ENCODE measurements around the gene DGCR2. TPM values are rescaled to one million over a fixed set of nuclear protein-coding genes. Genes with fewer than 3 reads are reported as not detected.
"Not testable (repeated sequence)": the region's sequence is repeated elsewhere in the genome, so short reads cannot be mapped to it uniquely, and the experiment has no call there.

Gene DGCR2
- total RNA-seq, 1 experiment from 2014 or later = 24.4 TPM

DNA sequence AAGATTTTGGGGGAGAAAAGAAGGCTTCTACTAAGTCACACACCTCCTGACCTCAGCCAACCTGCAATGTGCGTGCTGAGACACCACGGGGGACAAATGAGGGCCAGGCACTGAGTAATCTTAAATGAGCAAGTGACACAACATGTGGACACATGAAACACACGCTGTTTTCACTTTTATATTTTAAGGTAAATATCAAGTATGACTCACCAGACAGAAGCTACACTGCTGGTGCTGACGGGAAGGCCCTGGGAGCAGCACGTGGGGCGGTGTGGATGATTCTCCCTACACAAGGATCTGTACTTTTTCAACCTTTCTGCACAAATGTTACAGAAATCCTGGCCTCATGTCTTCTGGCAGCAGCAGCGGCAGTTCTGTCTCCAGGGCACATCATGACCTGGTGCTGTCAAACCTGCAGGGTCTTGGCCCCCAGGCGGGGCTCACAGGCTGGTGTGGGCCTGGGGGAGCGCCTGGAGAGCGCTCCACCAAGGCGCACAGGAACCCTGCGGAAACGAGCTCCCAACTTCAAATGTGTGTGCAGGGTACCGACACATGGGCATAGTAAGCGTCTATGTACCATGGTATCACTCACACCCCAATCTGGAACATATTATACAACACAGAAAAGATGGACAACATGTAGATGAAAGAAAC, 61.7 kb downstream of the DGCR2 start:
- DNase-seq (ENCODE audit: low read depth) = peak; percentile 33

DNA sequence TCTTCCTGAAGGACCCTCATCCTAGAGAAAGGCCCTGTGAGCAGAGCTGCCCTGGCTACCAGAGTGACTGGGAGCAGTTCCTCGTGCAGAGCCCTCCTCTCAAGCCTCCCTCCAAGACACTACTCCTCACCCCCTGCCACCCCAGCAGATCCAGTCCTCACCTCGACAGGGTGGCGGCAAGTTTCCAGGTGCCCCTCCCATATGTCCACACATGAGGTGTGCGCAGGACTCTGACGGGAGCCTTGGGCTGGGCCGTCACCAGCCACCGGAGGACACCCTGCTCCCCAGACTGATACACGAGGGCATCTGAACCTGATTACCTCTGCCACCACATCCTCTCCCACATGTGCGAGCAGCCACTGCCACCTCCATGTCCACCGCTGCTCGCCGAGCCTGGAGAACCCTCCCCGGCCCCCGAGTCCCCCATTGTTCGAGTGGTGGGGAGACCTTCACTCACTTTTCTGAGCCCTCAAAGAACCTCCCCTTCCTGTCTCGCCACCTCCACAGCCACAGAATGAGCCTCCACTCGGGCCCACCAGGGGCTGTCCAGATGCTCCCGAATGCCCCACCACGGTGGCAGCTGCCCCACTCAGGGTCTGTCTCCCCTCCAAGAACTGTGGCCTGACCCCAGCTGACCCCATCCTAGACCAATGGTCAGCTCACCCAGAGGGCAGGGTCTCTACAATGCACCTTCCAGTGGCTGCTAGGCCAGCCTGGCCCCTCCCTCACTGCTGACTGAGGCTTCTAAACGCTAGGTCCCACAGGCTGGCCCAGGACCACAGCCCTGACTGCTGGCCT, 62.5 kb downstream of the DGCR2 start:
- DNase-seq (ENCODE audit: low read depth) = no peak

DNA sequence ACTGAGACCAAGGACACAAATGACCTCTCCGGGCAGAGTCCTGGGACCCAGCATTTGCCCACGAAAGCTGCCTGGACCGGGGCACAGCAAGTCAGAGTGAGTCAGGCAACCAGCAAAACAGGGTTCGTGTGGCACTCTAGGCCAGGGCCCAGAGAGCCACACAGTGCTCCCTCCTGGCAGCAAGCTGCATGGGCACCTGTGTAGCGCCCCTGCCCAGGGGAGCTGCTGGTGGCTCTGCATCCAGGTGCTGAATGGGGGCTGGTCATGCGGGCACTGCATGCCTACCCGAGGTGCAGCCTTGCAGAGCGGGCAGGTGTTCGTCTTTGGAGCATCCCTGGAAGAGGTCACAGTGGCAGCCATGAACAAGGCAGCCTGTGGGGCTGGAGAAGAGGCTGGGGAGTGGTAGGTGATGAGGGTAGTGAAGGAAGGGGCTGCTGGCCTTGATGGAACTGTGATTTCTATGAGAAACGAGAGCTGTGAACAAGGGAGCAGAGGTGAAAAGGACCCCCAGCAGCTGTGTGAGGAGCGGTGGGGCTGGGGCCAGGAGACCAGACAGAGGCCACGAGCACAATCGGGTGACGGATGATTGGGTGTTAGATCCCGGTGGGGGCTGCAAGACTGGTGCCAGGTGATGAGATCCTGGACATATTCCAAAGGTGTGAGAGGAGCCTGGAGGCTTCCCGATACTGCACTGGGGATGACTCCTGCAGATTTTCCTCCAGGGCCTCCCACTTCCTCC, 63.3 kb downstream of the DGCR2 start:
- DNase-seq (ENCODE audit: low read depth) = no peak

DNA sequence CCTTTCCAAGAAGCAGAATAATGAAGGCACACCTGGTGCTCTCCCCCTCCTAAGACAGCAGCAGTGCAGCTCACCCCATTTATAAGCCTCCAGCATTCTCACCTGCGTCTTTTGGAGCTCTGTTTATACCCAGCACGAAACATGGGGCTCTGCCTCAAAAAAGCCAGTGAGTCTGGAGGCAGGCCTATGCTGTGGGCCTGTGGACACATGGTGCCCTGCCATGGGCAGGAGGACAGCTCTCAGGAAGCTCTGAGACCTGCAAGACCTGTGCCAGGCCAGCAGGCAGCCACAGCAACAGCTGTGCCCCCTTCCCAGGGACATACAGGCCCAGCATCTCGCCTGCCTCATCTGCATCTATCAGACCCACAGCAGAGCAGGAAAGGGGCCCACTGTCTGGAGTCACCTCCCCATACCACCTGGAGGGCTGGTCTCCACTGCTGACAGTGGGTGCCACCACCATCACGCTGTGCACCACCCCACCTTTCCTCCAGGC, 64.2 kb downstream of the DGCR2 start:
- no peak for DNase-seq (ENCODE audit: low read depth)

DNA sequence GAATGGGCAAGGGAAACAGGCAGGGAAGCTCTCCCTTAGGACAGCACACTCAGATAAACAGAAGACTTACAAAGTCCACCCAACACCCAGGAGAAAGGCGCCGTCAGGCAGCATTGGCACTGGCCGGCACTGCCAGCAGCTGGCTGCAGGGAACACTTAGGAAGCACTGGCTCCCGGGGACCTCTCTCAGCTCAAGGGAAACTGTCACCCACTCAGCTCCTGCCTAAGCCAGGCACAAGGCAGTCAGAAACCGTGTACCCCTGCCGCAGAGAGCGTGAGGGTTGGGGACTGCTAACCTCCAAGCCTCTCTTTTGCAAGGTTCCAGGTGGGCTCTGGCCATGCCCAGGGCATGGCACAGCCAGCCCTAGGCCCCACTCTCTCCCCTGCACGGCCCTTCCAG, 64.7 kb downstream of the DGCR2 start:
- no peak for DNase-seq (ENCODE audit: low read depth)

DNA sequence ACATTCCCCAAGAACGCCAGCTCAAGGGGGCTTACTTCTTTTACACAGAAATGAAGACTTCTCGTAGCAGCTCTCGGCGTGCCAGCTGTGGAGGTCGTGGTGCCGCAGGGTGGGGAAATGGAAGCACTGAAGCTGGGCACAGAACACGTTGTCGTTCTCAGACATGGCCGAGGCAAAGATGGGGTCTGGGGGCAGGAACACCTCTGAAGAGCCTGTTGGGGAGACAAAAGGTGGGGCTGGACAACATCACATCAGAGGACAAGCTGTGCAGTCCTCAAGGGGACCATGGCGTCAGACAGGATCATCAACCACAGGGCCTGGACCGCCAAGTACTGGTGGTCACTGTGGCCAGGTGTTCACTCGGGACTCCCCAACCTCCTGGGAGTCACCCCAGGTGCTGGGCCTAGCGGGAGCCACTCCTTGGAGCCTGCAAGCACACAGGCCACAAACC, 65.2 kb downstream of the DGCR2 start:
- no peak for DNase-seq (ENCODE audit: low read depth)

DNA sequence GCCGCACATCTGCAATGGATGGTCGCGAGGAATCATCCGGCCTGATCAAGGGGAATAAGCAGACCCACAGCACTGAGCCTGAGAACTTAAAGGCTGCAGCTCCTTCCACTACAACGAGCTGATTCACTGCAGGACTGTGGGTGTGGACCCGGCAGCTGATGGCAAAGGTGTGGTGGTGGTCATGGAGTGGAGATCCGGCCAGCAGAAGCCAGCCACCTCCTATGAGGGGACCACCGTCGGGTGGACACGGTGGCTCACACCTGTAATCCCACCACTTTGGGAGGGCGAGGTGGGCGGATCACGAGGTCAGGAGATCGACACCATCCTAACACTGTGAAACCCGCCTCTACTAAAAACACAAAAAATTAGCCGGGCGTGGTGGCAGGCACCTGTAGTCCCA, 66.4 kb downstream of the DGCR2 start:
- DNase-seq (ENCODE audit: low read depth) = no peak

DNA sequence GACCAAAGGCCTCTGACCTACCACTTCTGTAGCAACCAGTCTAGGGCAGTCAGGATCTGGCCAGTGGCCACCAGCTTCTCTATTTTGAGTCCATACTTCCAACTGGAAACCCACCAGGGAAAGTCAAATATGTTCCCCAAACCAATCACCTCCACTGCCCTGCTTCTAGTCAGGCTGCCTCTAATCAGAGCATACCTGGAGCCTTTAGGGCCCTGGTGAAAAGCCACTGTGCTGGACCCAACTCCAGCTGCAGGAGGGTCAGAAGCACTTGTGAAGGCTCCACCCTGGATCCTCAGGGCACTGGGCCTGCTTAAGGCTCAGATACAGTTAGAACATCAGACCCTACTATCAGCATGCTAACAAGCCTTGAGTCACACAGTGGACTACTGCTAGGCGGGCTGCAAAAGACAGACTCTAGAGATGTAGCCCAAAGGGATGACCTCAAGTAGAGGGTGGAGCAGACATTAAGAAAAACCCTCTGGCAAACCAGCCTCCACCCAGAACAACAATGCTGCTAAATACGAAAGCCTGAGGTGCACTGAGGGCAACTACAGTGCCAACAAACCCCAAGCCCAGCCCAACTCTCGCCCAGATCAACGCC, 69.2 kb downstream of the DGCR2 start:
- DNase-seq (ENCODE audit: low read depth) = no peak

DNA sequence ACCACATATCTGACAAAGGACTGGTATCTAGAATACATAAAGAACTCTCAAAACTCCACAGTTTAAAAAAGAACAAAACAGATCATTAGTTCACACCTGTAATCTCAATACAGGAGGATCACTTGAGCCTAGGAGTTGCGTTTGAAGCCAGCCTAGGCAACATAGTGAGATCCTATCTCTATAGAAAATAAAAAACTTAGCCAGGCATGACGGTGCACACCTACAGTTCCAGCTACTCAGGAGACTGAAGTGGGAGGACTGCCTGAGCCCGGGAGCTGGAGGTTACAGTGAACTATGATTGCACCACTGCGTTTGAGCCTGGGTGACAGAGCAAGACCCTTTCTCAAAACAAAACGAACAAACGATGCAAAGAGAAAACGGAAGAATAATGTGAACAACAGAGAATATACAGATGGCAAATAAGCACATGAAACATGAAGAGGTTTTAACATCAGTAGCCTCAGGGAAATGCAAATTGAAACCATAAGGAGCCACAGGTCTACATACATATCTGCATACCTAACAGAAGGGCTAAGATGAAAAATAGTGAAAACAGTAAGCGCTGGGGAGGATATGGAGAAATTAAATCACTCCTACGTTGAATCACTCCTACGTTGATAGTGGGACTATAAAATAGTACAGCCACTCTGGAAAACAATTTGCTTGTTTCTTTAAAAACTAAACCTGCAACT, 70.7 kb downstream of the DGCR2 start:
- no peak for DNase-seq (ENCODE audit: low read depth)

DNA sequence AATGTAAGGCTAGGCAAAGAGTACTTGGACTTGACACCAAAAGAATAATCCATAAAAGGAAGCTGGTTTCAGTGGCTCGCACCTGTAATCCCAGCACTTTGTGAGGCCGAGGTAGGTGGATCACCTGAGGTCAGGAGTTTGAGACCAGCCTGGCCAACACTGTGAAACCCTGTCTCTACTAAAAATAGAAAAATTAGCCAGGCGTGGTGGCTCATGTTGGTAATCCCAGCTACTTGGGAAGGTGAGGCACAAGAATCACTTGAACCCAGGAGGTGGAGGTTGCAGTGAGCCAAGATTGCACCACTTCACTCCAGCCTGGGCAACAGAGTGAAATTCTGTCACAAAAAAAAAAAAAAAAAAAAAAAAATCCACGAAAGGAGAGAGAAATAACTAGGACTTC, 71.4 kb downstream of the DGCR2 start:
- DNase-seq (ENCODE audit: low read depth) = not testable (repeated sequence)

DNA sequence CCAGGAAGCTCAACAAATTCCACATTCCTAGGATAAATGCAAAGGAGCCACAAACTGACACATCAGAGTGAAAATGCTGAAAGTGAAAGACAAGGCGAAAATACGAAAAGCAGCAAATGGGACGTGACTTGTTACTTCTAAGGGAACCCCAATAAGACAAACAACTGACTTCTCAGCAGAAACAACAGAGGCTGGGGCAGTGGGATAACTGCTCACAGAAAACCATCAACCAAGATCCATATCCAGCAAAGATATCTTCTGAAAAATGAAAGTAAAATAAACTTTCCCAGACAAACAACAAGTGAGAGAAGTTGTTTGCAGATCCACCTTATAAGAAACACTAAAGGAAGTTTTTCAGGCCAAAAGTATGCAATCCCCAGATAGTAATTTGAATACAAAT, 72.1 kb downstream of the DGCR2 start:
- no peak for DNase-seq (ENCODE audit: low read depth)

DNA sequence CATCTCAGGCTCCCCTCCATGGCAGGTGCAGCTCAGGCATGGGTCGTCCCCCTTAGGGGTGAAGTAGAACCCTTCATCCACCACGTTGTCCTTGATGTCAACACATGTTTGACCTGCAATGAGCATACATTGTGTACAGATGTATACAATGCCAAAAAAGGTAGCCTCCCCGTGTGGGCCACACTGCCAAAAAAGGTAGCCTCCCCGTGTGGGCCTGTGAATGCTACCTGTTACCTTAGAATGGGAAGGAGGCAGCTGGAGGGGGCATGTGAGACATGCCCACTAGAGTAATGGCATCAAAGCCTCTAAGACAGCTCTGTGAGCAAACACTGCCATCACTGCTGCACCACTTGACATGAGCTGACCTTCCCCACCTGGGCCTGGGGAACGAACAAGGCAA, 73.7 kb downstream of the DGCR2 start:
- no peak for DNase-seq (ENCODE audit: low read depth)

DNA sequence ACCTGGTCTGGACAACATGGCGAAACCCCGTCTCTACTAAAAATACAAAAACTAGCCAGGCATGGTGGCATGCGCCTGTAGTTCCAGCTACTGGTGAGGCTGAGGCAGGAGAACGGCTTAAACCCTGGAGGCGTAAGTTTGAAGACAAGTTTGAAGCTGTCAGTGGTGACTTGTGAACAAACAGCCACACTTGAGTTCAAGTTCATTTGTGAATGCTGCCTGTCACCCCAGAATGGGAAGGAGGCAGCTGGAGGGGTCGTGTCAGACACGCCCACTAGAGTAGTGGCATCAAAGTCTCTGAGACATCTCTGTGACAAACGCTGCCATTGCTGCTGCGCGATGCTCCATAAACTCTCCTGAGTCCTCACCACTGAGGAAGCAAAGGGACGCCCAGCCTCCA, 74.2 kb downstream of the DGCR2 start:
- DNase-seq (ENCODE audit: low read depth) = no peak

DNA sequence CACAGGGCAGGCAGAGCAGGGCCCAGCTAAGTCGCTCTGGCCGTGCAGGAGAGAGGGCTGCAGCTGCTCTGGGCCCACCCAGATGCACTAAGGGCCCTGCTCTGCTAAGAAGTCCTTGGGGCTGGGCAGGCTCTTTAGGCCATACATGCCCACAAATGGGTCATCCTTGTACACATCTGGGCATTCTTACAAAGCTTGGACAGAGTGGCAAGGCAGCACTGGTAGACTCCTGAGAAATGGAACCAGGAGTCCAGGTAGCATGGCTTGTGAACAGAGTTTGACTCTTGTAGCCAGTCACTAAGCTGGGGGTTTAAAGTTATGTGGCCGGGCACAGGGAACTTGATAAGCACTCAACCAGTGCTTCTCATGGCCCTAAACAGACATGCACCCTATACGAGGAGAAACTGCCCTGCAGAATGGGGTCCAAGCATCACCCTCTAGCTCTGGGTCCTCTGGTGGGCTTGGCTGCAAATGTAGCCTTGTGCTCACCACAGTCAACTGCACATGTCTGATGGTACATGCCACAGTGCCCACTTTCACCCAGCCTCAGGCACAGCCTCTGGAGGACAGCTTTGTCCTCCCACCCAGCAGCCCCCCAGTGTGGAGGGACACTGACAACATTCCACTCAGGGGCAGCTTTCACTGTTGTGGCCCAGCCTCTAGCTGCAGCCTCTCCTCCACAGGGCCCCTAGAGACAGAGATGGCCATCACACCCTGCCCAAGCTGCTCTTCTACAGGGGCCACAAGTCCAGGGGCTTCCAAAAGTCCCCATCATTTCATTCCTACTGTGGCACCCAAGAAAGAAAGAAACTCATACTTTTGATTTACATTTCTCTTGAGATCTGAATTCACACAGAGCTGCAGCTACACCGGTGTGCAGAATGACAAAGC, 75.2 kb downstream of the DGCR2 start:
- no peak for DNase-seq (ENCODE audit: low read depth)

DNA sequence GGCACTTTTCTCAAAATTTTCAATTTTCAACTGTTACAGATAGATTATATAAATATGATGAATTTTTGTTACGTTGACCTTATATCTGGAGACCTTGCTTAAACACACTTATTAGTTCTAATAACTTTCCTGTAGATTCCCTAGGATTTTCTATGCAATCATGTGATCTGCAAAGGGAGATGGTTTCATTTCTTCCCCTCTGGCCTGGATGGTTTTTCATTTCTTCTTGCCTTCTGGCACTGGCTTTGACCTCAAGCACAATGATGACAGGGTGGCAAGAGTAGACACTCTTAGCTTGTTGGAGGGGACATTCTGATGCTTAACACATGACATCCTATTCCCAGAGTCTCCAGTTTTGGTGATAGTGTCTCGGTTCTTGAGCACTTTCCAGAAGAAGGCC, 75.9 kb downstream of the DGCR2 start:
- DNase-seq (ENCODE audit: low read depth) = no peak

DNA sequence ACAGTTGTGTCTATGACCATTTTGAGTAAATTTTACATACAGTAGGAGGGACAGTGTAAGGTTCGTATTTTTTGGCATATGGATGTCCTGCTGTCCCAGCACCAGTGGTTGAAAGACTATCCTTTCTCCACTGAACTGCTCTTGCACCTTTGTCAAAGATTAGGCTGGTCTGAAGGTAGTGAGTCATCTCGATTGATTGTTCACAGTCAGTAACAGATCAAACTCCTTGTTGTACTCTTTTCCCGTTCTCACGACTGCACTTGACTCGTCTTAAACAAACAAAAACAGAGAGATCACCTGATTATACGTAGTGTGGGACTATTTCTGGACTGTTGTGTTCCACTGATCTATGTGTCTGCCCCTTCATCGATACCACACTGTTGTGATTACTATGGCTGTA, 77.1 kb downstream of the DGCR2 start:
- DNase-seq (ENCODE audit: low read depth) = no peak

DNA sequence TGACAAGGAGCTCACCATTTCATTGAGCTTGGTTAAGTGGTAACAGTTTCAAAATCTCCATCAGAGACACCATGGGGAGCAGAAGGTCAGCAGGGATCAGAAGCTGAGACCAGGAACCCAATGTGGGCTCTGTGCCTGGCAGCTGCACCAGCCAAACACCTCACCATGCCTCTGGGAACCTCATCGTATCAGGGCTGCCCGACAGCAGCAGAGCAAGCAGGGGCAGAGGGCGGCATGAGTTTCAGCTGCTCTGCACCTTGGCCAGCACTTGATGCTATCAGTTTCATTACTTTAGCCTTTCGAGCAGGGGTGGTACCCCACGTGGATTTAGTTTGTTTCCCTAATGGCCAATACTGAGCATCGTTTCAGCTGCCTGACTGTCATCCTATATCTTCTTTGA, 77.8 kb downstream of the DGCR2 start:
- no peak for DNase-seq (ENCODE audit: low read depth)

DNA sequence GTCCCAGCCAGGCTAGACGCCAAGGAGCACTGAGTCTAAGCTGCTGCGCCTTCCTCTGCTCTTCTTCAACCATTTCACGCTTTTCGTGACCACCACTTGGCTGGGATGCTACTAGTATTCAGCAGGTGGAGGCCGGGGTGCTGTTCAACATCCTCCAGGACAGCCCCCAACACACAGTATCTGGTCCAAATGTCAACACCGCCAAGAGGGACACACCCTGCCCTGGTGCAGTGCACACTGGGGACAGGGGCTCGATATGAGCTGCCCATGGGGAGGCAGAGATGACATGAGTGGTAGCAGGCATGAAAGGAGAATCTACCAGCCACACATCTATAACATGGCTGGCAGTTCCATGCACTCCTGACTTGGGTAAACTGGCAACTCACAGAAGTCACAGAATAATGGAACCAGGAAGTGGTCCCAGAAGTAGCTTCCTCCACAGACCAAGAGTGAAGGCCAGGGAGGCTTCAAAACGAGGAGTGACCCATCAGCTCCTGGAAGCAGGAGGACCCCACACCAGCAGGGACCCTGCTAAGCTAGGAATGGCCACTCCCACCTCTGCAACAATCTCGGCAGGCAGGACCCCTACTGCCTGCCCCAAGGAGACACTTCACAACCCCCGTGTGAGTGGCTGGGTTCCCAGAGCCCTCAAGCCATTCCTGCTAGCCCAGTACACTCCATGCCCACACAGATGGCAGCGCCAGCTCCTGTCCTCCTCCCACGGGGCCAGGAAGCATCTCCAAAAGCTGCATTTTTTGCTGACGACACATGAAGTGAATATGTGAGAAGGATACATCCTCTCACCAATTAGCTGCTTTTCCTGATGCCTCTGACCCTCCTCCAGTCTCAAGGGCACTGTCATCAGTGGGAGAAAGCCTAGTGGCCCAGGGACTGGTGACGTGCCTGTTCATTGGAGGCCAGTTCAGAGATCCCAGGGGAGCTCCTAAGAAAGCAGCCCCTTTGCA, 78.8 kb downstream of the DGCR2 start:
- no peak for DNase-seq (ENCODE audit: low read depth)
